IPS-20b (cell line): ENCODE measurements around the gene RBM34.
A peak's percentile ranks its signal among the peaks of the same experiment; 100 is the strongest.
"Not testable (repeated sequence)": the region's sequence is repeated elsewhere in the genome, so short reads cannot be mapped to it uniquely, and the experiment has no call there.

Experiments used
- H3K27ac ChIP-seq: one replicate; pipeline ENCODE4 v1.5.1; 2013; ENCODE audit warnings: low read length
- H3K27me3 ChIP-seq: 2 replicates; pipeline ENCODE4 v1.6.1; 2013; ENCODE audit warnings: mild to moderate bottlenecking, low read length, inconsistent platforms; ENCODE audit not compliant: insufficient read depth
- H3K36me3 ChIP-seq: 2 replicates; pipeline ENCODE4 v1.6.1; 2013; ENCODE audit warnings: low read depth, mild to moderate bottlenecking, inconsistent platforms, low read length, moderate library complexity; ENCODE audit not compliant: insufficient read depth
- H3K4me1 ChIP-seq: 2 replicates; pipeline ENCODE4 v1.6.1; 2013; ENCODE audit warnings: mild to moderate bottlenecking, control low read depth, inconsistent platforms, low read length, moderate library complexity; ENCODE audit not compliant: insufficient read depth
- H3K4me3 ChIP-seq: 2 replicates; pipeline ENCODE4 v1.5.1; 2013; ENCODE audit warnings: mild to moderate bottlenecking, low read length, inconsistent platforms
- H3K9ac ChIP-seq: 2 replicates; pipeline ENCODE4 v1.6.1; 2013; ENCODE audit warnings: low read depth, mild to moderate bottlenecking, inconsistent platforms, low read length, moderate library complexity
- H3K9me3 ChIP-seq: 2 replicates; pipeline ENCODE4 v1.6.1; 2013; ENCODE audit warnings: mild to moderate bottlenecking, low read depth, low read length, inconsistent platforms; ENCODE audit not compliant: insufficient read depth

Gene RBM34, protein sequence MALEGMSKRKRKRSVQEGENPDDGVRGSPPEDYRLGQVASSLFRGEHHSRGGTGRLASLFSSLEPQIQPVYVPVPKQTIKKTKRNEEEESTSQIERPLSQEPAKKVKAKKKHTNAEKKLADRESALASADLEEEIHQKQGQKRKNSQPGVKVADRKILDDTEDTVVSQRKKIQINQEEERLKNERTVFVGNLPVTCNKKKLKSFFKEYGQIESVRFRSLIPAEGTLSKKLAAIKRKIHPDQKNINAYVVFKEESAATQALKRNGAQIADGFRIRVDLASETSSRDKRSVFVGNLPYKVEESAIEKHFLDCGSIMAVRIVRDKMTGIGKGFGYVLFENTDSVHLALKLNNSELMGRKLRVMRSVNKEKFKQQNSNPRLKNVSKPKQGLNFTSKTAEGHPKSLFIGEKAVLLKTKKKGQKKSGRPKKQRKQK

DNA sequence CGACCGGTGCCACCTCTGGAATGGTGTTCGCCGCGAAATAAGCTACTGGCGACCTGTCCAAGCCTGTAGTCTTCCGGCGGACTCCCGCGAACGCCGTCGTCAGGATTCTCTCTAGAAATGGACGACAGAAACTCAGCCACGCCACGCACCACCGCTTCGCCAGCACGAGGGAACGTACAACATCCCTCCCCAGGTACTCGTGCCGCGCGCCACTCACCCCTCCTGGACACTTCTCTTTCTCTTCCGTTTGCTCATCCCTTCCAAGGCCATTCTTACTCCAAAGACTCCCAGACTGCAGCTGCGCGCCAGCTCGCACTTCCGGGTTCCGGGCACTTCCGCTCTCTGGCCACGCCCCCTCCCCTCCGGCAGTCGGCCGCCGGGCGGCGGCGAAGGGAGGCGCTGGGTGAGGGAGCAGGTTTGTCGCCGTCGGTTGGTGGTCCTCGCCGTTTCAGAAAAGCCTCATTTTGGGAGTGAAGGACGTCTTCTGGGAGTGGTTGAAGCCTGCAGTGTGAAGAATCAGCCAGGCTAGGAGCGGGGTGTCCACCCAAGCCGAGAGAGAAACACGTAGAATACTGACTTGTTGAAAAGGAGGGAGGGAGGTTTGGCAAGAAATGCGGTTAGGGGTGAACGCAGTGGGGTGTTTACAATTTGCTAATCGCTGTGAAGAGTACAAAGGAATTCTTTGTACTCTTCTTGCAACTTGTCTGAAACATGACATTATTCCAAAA, at the start of gene RBM34:
Gene RBM34, minus strand, starts transcription at position 294 of the 728 bp plus-strand sequence. Its CDS starts 24 bp downstream, at position 270.
- H3K9ac ChIP-seq: peak within 1 kb of the TSS; percentile 96
- peak within 1 kb of the TSS; percentile 37 for H3K27ac ChIP-seq
- H3K27me3 ChIP-seq: no peaks in the 10 kb centered on the region
- H3K4me1 ChIP-seq: peaks cover 5% of the 10 kb centered on the region; the same call in 1 of the 2 replicates
- H3K4me3 ChIP-seq: peak within 1 kb of the TSS; percentile 98
- peaks cover 41% of the 10 kb centered on the region for H3K36me3 ChIP-seq
- H3K9me3 ChIP-seq: no peaks in the 10 kb centered on the region

DNA sequence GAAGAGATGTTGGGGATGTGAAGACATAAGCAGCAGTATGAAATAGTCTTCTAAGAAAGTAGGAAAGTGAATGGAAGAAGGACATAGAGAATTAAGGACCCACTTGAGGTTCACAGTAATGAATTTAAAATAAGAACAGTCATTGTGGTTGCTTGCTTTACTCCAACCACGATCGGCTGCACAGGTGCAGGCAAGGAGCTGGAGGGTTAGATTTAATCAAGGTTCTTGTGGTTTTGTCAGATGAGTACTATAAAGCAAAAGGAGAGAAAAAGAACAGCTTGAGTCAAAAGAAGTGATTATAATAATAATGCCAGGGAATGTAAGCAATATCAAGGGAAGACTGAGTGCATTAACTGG, 46.1 kb upstream of the RBM34 start:
- Histone ChIP-seq H3K36me3 (peaks cover 38% of the 10 kb centered on the region), H3K27me3 (no peaks in the 10 kb centered on the region), H3K9me3 (no peaks in the 10 kb centered on the region), H3K4me1 (peaks cover 5% of the 10 kb centered on the region; the same call in 1 of the 2 replicates), H3K4me3 (no peak overlapping the region), H3K9ac (no peak overlapping the region), H3K27ac (no peak overlapping the region)

DNA sequence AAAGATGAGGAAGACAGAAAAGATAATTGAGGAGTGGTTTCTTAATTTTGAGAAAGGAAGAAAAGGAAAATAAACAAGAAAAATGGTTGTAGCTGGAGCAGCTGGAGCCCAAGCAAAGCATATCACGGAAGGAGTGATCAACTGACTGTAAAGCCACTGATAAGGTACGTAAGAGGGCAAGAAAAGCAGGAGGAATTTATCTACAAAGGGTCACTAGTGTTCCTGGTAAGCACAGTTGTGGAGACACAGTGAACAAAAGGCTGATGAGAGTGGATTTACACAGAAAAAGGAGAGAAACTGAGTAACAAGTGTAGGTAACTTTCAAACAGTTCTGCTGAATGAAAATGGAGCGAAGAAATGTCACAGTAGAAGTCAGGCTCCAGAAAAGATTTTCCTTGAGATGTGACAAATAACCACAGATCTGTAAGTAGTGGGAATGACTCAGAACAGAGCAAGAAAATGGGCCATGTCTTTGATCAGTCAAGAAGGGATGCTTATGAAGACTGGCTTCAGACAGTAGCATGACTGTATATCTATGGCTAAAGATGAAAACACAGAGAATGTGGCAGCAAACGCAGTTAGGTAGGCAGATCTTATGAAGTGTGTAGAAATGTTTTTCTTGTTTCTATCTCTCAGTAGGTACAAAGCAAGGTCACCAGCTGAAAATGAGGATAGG, 45.6 kb upstream of the RBM34 start:
- no peaks in the 10 kb centered on the region for H3K27me3 ChIP-seq
- H3K4me1 ChIP-seq: peaks cover 5% of the 10 kb centered on the region; the same call in 1 of the 2 replicates
- no peak overlapping the region for H3K27ac ChIP-seq
- no peak overlapping the region for H3K4me3 ChIP-seq
- H3K36me3 ChIP-seq: peaks cover 33% of the 10 kb centered on the region
- H3K9ac ChIP-seq: no peak overlapping the region
- no peaks in the 10 kb centered on the region for H3K9me3 ChIP-seq

DNA sequence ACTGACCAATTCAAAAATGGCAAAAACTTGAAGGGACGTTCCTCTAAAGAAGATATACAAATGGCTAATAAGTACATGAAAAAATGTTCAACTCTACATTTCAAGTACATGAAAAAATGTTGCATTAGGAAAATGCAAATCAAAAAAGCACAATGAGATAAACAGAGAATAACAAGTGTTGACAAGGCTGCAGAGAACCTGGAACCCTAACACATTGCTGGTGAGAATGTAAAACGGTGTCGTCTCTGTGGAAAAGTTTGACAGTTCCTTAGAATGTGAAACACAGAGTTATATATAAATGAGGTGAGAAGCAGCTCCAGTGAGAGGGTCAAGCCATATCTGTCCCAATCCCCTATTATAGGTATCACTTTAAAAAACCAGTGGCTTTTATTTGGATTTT, 44.6 kb upstream of the RBM34 start:
- Histone ChIP-seq H3K4me3 (no peak overlapping the region), H3K27me3 (no peaks in the 10 kb centered on the region), H3K9me3 (no peaks in the 10 kb centered on the region), H3K4me1 (peaks cover 5% of the 10 kb centered on the region; the same call in 1 of the 2 replicates), H3K36me3 (peaks cover 23% of the 10 kb centered on the region), H3K9ac (no peak overlapping the region), H3K27ac (no peak overlapping the region)

DNA sequence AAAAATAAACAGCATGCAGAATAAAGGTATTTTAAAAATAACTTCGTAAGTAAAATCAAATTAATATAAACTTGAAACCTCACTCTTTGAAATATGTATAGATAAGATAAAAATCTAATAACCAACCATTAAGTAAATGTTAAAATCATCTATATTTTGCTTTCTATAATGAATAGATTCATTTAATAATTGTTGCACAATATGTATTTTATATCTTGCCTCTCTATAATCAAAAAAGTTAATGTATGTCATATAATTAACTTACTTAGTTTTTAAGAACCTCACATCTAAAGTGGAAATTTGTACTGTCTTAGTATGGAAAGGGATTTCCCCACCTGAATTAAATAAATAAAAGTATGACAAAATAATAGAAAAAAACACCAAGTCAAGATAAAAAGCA, 42.4 kb upstream of the RBM34 start:
- H3K4me3 ChIP-seq: no peak overlapping the region
- H3K9me3 ChIP-seq: no peaks in the 10 kb centered on the region
- peaks cover 8% of the 10 kb centered on the region; the same call in 1 of the 2 replicates for H3K4me1 ChIP-seq
- H3K27ac ChIP-seq: no peak overlapping the region
- H3K36me3 ChIP-seq: peaks cover 12% of the 10 kb centered on the region; the same call in 1 of the 2 replicates
- H3K27me3 ChIP-seq: no peaks in the 10 kb centered on the region
- no peak overlapping the region for H3K9ac ChIP-seq

DNA sequence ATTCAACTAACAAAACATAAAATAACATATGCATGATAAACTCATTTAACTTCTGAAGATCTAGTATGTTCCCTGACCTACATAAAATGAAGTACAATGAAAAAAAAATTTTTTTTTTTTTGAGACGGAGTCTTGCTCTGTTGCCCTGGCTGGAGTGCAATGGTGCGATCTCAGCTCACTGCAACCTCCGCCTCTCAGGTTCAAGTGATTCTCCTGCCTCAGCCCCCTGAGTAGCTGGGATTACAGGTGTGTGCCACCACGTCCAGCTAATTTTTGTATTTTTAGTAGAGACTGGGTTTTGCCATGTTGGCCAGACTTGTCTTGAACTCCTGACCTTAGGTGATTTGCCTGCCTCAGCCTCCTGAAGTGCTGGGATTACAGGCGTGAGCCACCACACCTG, 41.4 kb upstream of the RBM34 start:
- H3K27ac ChIP-seq, H3K4me1 ChIP-seq, H3K4me3 ChIP-seq, H3K9me3 ChIP-seq, H3K27me3 ChIP-seq, H3K36me3 ChIP-seq, H3K9ac ChIP-seq: not testable (repeated sequence)

DNA sequence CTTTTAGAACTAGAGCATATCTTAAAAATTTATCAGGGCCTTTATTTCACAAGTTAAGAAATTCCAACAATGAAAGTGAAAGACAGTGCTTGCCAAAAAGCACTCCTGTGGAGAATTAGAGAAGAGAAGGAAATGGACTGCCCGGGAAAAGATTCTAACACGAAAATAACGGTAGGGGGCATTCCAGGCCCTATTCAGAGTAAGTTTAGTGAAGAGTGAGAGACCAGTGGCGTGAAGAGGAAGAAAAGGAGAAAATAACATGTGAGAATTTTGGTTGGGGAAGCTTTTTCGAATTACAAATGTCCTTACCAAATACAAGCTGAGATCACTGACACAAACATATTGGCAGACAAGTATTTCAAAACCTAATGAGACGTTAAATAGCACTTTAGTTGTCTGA, 38.4 kb upstream of the RBM34 start:
- Histone ChIP-seq H3K4me3 (peak overlapping the region; percentile 10; the same call in 1 of the 2 replicates), H3K27ac (peak overlapping the region; percentile 13), H3K9ac (peak overlapping the region; percentile 32; the same call in 1 of the 2 replicates), H3K4me1 (peaks cover 3% of the 10 kb centered on the region; the same call in 1 of the 2 replicates), H3K27me3 (no peaks in the 10 kb centered on the region), H3K9me3 (no peaks in the 10 kb centered on the region), H3K36me3 (peaks cover 15% of the 10 kb centered on the region)

DNA sequence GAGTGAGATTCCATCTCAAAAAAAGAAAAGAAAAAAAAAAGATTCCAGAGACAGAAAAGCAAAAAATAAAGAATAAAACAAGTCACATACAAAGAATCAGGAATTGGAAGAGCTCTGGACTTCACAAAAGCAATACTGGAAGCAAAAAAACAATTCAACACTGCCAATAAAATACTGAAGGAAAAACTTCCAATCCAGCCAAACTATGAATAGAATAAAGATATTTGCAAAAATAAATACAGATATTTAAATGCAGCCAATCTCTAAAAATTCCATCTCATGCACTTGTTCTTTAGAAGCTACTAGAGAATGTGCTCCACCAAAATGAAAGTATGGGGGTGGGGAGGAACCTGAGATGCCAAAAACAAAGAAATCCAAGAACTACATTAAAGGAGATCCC, 29.4 kb upstream of the RBM34 start:
- Histone ChIP-seq H3K4me1 (no peaks in the 10 kb centered on the region), H3K27me3 (no peaks in the 10 kb centered on the region), H3K9ac (no peak overlapping the region), H3K27ac (no peak overlapping the region), H3K4me3 (no peak overlapping the region), H3K9me3 (no peaks in the 10 kb centered on the region), H3K36me3 (peaks cover 56% of the 10 kb centered on the region)

DNA sequence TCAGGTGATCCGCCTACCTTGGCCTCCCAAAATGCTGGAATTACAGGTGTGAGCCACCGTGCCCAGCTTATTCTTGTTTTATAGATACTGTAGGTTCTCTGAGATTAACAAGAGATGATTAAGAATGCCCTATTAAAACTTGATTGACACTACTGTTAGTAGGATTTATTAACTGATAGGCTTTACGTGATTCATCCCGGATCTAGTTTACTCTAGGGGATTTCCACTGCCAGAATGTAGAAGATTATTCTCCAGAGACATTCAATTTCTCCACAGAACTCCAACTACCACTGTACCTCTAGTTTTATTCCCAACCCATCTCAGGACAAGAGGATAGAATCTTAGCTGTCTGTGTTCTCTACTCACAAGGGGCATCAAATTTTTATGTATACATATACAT, 26.3 kb upstream of the RBM34 start:
- no peak overlapping the region for H3K9ac ChIP-seq
- H3K27me3 ChIP-seq: no peaks in the 10 kb centered on the region
- H3K36me3 ChIP-seq: peaks cover 39% of the 10 kb centered on the region
- no peak overlapping the region for H3K4me3 ChIP-seq
- H3K4me1 ChIP-seq: no peaks in the 10 kb centered on the region; the same call in 1 of the 2 replicates
- H3K9me3 ChIP-seq: no peaks in the 10 kb centered on the region
- no peak overlapping the region for H3K27ac ChIP-seq

DNA sequence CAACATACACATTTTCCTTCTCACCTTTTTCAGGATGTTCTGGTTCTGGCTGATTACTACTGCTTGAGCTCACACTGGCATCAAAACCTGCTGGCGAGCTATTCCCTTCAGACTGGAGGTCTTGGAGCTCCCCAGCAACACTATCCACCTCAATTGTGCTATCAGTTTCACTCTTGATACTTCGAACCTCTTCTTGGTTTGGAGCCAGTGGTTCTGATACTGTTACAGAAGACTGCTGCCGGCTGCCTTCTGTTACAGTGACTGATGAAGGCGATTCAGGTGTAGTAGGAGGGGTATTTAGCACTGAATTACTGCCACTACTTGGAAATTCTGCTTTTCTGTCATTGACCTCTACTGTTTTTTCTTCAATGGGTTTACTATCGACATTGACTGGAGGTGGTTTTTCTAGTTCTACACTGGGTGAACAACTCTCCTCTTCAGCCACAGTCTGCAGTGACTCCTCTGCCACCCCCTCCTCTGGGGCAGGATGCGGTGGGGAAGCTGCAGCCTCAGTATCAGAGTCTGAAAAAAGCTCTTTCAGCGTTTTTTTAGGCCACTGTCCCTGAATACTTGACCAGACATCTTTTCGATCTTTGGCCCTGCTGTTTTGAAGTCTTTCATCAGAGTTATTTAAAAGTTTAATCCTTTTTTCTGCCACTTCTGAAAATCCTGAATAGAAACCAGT, 20.7 kb upstream of the RBM34 start:
- Histone ChIP-seq H3K27me3 (no peaks in the 10 kb centered on the region), H3K9me3 (no peaks in the 10 kb centered on the region), H3K9ac (no peak overlapping the region), H3K4me1 (no peaks in the 10 kb centered on the region; the same call in 1 of the 2 replicates), H3K4me3 (no peak overlapping the region), H3K27ac (no peak overlapping the region), H3K36me3 (peaks cover 56% of the 10 kb centered on the region)

DNA sequence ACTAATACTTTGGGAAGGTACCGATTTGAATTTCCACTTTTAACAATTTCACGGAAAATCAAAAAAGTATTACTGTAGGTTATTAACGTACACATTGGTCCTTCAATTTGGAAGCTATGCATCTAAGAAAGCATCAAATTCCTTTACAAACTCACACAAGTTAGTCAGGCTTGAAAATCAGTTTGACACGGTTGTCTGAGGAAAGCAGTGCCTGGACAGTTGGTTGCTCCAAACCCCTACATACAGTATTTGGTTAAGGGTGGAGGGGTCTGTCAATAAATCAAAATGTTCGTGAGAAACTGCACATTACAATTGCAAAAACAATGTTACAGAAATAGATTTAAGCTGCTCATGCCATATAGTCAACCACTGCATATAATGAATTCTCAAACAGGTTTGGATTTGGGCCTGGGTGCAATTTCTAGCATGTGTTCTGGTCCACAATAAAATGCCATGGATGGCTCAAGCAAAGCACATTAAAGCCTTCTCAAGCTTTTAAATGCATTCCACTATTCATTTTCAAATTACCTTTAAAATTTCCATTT, 19.9 kb upstream of the RBM34 start:
- H3K27me3 ChIP-seq: no peaks in the 10 kb centered on the region
- H3K27ac ChIP-seq: no peak overlapping the region
- H3K4me3 ChIP-seq: no peak overlapping the region
- H3K36me3 ChIP-seq: peaks cover 64% of the 10 kb centered on the region
- no peaks in the 10 kb centered on the region for H3K9me3 ChIP-seq
- H3K4me1 ChIP-seq: no peaks in the 10 kb centered on the region; the same call in 1 of the 2 replicates
- H3K9ac ChIP-seq: no peak overlapping the region
